GM18502 (cell line): ENCODE results near the gene ENAH.
A peak's percentile ranks its signal among the peaks of the same experiment; 100 is the strongest.
"Not testable (repeated sequence)": the region's sequence is repeated elsewhere in the genome, so short reads cannot be mapped to it uniquely, and the experiment has no call there.

Source experiments
- ATAC-seq: cut with Tn5 transposase; IDR thresholded peaks from one replicate; pipeline ENCODE4 v1.9.1; 2021; ENCODE audit warnings: mild to moderate bottlenecking; ENCODE audit not compliant: unreplicated experiment, poor library complexity

ENAH gene

DNA sequence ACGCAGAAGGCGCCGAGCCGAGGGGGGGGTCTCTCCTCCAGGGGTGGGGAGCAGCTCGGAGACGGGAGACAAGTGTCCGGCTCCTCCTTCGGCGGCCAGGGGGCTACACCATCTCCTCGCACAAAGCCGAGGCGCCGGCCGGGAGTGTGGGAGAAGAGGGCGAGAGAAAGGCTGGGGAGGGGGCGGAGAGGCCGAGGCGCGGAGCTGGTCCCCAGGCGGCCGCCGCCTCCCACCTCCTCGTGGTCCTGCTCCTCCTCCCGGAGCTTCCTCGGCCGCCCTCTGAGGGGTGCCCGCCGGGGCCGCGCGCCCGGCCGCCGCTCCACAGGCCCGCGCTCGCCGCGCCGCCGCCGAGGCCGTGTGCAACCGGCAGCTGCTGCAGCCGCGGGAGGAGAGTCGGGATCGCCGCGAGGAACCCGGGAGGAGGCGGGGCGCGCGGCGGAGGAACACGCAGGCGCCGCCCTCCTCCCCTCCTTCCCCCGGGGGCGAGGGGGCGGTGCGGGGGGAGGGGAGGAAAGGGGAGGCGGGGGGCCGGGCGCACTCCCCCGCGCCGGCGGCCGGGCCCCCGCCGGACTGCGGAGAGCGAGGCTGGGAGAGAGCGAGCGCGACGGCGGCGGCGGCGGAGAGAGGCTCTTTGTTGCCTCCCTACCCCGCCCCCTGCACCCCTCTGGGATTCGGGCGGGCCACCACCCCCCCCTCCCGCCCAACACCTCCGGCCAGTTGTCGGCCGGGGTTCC is at the start of gene ENAH:
ENAH (minus strand) TSS at position 395 of the 734 bp plus-strand sequence. CDS start 433 bp downstream, outside the sequence.
- peak; percentile 70 for ATAC-seq

DNA sequence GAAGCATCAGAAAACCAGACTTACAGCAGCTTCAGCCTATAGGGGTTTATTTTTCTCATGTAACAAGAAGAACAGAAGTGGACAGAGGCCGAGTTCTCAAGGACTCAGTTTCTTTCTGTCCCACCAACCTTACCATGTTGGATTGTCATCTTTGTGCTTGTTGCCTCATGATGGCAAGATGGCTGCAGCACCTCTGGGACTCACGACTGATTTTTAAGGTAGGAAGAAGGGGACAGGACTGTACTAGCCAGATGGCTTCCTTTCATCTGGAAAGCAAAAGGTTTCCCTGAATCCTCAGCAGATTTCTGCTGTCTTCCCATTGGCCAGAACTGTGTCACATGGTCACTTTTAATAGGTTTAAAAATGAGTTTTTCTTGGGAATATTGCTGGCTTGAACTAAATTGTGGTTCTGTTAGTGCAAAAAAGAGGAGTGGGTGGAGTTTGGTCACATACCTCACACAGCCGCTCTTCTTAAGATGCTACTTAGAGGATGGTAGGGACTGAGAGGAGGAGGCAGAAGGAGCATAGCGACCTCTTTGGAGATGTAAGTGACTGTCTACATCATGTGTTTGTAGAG is 48.1 kb upstream of the ENAH start:
- ATAC-seq, result no peak

DNA sequence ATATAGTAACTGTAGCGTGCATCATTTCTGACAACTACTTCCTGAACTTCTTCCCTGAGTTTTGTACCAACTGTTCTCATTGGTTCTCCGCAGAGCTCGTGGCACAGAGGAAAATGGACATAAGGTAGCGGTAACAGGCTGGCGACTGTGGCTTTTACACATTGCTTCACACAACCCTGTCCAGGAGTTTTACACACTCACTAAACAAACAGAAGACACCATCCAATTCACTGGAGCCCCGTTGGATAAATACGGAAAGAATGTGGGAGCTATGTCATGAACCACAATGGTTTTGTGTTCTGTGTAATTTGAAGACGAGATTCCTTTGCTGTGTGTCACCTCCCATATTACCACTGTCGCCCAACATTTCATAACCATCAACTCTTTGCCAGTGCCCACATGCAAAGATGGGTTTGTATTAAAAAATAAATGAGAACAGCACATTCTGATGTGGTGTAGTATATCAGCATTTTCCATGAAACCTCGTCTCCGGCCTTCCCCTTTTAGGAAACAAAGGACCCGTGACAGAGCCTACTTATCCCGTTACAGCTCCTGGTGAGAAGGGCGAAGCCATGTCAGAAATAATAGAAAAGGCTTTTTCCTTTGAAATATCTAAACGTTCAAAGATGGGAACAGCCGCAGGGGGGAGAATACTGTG is 47.4 kb upstream of the ENAH start:
- ATAC-seq, result no peak

DNA sequence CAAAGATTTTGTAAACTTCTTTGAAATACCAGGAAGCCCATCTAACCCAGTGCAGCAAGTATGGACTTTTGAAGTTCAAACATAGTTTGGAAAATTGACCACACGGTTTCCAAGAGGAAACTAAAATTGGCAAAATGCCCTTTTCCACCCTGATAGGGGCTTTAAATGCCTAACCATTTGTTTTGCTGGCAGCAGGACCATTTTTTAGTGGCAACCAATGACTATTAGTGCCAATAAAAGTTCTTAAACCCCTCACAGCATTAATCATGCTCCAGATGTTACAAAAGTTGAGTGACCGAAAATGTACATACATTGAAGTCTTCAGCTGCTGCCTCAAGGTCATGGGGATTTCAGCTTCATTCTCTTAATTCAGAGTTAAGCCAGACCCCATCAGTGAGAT is 46.4 kb upstream of the ENAH start:
- no peak for ATAC-seq

DNA sequence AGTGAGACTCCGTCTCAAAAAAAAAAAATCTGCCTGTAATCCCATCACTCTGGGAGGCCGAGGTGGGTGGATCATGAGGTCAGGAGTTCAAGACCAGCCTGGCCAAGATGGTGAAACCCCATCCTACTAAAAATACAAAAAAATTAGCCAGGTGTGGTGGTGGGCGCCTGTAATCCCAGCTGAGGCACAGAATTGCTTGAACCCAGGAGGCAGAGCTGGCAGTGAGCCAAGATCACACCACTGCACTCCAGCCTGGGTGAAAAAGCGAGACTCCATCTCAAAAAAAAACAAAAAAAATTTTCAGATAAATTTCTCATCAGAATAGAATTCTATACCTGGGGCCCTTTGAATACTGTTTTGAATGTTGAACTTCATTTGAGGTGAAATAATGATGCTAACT is 45.3 kb upstream of the ENAH start:
- not testable (repeated sequence) for ATAC-seq

DNA sequence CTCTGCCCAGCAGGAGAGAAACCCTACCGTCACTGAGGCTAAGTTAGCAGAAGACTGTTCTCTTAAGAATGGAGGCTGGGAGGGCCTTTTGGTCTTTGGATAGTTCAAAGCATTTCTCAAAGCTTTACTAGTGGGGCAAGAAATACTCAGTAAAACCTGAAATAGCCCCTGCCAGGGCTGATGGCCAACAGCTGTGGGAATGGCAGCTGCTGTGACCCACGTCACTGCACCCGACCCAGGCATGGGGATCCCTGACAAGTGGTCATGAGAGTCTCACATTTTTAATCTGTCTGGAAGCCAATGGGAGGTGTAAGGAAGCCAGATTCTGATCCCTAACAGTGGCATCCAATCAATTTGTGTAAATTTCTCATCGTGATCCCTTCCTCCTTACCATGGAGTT is 44.5 kb upstream of the ENAH start:
- no peak for ATAC-seq

DNA sequence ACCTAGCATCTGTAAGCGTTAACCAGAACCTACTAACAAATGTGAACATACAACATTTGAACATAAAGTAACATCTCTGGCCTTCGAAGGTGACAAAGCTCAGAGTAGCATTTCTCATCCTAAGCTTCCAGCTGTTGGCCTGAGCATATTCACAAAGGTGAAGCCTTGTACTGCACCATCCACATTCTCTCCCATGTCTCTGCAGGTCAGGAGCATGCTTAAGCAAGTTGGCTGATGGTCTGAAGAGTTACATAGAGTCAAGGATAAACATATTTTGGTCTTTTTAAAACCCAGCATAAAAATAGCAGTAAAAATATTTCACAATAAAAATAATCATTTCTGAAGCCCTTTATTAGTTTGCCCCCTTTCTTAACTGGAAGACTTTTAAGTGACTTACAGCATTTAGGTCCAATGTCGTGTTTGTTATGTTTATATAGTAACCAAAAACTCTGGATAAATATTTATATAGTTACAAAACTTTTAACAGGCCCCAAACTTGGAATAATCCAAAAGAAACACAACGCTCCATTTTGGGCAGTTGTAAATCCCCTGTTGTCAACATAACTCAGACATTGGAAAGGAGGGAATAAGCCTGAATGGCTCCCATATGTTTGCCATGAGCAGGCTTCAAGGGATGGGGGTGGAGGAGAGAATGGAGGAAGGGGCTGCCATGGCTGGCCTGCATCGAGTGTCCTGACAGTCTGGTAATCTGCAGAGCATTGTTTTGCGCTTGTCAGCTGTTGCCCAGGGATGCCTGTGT is 42.8 kb upstream of the ENAH start:
- ATAC-seq, result no peak

DNA sequence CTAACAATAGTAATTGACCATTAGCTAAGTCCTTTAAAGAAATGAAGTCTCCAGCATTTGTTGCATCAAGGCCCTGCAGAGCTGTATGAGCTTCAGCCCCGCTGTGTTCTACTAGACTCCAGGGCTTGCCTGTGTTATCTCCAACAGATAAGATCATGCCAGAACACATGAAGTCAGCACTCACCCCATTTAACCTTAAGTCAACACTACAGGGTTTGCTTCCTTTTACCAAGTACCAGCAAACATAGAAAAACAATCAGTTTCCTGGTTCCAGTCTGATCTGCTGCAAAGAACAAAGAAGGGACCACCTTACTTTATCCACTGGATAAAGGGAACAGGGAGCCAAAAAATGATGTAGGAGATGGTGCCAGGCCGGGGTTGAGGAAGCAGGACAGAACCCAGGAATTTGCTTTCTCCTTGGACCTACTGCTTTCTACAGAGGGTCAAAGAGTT is 41.3 kb upstream of the ENAH start:
- ATAC-seq, result no peak

DNA sequence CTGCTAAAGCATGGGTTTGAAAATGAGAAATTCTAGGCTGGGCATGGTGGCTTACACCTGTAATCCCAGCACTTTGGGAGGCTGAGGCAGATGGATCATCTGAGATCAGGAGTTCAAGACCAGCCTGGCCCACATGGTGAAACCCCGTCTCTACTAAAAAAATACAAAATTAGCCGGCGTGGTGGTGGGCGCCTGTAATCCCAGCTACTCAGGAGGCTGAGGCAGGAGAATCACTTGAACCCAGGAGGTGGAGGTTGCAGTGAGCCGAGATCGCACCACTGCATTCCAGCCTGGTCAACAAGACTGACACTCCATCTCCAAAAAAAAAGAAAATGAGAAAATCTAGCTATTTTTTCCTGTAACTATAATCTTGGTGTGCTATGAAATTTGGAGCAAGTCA is 40.8 kb upstream of the ENAH start:
- ATAC-seq, result not testable (repeated sequence)

DNA sequence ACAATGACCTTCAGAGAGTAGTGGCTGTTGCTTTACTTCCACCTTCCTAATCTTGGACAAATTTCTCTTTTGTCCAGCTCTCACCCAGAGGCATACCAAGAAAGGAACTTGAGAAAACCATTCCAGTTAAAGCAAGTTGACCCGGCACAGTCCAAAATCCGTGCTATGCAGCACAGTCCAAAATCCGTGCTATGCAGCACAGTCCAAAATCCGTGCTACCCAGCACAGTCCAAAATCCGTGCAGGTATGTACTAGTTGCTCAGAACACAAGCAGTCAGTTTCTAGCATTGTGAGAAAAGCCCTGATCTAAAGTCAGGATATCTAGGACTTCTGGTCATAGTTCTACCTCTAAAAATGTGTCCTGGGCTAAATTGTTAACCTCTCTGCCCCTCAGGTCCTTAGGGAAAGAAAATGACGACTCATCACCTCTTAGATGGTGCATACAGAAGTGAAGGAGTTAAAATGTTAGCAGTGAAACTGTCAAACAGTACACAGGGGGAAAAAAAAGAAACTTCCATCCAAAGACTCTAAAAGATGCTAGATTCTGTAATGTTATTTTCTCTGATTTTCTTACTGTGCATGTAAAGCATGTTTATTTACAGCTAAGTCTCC is 40.3 kb upstream of the ENAH start:
- no peak for ATAC-seq

DNA sequence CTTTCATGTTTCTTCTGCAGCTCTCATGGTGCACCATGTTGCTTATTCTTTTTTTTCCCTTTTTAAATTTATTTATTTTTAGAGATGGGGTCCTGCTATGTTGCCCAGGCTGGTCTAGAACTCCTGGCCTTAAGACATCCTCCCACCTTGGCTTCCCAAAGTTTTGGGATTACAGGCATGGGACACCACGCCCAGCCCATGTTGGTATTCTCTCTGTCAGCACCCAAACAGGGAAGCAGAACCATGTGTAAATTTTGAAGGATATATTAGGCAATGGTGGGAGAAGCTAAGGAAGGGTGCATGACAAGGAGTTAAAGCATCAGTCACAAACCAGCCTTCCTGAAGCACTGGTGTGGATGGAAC is 39.6 kb upstream of the ENAH start:
- no peak for ATAC-seq

DNA sequence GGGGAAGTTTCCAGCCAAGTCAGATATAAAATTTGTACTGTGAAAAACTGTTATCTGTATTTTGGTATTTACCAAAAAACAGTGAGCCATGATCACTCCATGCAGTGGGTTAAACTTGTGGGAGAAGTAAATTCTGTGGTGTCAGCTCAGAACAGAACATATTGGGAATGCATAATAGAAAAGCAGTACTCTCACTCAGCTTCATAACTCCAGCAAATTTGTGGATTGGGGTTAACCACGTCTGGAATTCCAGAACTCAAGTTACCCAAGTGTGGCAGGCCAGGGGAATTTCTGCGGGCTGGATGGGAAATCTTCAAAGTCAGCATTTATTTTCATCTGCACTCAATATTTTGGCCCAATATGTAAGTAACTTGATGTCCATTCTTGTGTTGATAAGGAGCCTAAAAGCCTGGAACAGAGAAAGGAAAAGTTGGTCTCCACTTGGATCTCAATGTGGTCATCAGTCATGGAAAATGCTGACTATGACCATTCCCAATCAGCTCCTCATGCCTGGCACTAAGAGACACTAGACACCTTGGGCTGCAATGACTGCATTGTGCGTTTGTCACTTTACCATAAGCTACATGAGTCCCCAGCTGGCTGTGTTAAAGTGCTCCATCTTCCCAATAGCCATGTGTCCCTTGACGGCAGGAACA is 39.1 kb upstream of the ENAH start:
- no peak for ATAC-seq

DNA sequence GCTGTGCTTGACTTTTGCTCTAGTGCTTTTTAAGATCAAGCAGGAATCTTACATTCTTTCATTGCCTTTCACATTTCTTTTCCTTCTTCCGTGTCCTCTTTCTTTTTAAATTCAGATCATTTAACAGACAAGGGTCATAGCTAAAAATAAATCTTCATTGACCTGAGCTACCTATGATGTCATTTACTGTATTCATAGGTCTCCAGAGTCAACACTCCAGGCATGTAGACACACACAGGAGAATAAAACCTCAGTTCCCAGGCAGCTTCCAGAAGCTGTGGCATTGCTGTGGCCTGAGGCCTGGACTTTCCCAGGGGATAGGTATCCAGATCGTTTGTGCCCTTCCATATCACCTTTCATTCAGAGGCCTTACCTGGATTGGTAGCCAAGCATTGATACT is 38.5 kb upstream of the ENAH start:
- ATAC-seq, result no peak

DNA sequence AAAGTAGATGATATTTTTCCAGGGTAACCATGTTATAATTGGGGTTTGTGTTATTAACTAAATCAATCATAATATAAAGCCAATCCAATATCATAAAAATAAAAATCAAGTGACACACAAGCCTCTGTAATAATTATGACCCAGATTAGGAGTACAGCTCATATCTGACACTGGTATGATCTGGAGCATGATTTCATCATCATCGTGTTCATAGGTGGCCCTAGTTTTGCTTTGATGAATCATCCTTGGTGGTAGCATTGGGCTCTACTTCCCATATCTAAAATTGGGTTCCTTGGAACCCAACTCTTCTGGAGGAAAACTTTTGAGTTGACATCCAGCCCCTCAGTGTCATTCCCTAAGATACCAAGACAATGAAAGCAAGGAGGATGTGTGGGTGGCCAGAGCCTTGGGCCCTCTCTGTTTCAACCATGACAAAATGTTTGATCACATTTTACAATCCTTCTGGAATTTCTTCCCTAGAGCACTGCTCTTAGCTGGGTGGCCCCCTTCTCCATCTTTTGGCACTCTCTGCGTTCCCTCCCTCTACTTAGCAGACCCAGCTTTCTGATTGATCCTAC is 37.0 kb upstream of the ENAH start:
- ATAC-seq, result no peak

DNA sequence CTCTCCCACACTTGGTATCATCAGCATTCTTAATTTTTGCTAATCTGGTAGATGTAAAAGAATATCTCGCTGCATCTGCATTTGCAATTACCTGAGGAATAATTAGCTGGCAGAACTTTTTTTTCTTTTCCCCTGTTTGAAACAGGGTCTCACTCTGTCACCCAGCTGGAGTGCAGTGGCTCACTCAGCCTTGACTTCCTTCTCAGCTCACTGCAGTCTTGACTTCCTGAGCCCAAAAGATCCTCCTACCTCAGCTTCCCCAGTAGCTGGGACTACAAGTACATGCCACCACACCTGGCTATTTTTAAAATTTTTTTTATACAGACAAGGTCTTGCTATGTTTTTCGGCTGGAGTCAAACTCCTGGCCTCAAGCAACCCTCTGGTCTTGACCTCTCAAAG is 35.4 kb upstream of the ENAH start:
- no peak for ATAC-seq

DNA sequence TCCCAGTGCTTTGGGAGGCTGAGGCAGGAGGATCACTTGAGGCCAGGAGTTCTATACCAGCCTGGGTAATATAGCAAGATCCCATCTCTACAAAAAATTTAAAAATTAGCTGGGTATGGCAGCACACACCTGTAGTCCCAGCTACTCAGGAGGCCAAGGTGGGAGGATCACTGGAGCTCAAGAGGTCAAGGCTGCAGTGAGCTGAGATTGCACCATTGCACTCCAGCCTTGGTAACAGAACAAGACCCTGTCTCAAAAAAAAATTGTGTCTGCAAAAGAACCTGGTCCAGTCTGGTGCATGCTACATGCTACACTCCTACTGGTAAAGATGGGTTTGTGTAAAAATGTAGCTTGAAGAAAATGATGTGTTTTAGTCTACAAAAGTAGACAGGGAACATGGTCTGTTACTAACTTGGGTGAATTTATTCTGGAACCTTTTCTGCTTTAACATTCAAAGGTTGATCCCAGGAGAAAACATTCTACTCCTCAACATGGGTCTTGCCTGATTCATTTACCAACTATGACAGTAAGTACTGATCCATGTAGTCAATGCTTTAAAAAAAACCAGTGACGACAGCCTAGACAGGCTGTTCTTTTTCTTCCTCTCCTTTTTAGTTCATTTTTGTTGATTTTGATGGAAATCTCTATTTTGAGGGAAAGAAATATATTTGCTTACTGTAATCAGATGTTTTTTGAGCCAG is 32.7 kb upstream of the ENAH start:
- no peak for ATAC-seq

DNA sequence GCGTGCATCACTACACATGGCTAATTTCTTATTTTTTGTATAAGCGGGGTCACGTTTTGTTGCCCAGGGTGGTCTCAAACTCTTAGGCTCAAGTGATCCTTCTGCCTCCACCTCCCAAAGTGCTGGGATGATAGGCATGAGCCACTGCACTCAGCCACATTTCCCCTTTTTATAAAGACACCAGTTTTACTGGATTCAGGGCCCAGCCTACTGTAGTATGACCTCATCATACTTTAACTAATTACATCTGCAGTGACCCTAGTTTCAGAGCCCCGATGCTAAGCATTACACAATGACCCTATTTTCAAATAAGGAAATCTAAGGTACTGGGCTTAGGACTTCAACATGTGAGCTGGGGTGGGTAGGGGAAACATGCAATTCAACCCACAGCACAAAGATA is 31.8 kb upstream of the ENAH start:
- no peak for ATAC-seq

DNA sequence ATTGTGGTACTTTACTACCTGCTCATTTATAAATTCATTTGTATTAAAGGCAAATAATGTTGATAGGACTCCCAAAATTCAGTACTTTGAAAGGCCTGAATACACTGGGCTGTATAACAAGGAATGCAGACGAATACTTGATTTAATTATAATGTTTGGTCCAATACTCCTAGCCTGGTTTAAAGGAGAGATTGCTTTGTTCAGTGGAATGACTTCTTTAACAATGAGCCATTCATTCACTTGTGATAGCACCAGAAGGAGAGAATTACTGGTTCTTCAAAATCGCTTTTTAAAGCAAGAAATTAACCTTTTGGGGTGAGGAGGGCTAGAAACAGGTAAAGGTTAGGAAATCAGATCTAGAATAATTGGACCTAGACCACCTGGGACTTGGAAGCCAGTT is 28.3 kb upstream of the ENAH start:
- ATAC-seq, result no peak

DNA sequence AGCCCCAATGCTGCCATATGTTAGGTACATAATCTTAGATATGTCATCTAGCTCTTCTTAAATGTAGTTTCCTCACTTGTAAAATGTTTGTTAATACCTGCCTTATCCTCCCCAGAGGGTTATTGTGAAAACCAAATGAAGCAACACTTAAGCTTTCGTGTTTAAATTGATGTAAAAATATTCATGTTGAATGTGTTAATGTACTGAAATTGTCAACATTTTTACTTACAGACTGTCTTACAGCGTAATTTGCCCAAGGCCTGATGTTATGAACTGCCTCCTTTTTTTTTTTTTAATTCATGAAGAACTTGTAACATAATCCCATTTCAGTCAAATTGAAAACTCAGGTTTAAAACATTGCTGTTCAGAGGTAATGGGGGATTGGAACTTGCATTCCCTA is 25.6 kb upstream of the ENAH start:
- no peak for ATAC-seq
